H1 (cell line): Measurements from ENCODE around the gene TMEM169. TPM values are rescaled to one million over a fixed set of nuclear protein-coding genes. Genes with fewer than 3 reads are reported as not detected.

Source experiments
- BRCA1 ChIP-seq: IDR thresholded peaks from 2 replicates; pipeline ENCODE4 v1.6.1; 2012; ENCODE audit warnings: low read depth, low read length, improper control_type of control experiment
- CHD1 ChIP-seq: IDR thresholded peaks from 2 replicates; pipeline ENCODE4 v1.6.1; 2012; ENCODE audit warnings: low read depth, low read length, improper control_type of control experiment
- PHF8 ChIP-seq: fragments of 200-600 bp; sonication (generic); conservative IDR thresholded peaks from 2 replicates; pipeline ENCODE4 v1.7.1; 2012; ENCODE audit warnings: low read depth, mild to moderate bottlenecking, inconsistent platforms, low read length, moderate library complexity
- POU5F1 ChIP-seq: IDR thresholded peaks from 2 replicates; pipeline ENCODE4 v1.6.1; 2011; ENCODE audit warnings: low read depth, mild to moderate bottlenecking, low read length, moderate library complexity
- RAD21 ChIP-seq, 2 experiments: IDR thresholded peaks in 1 of 2; conservative IDR thresholded peaks in 1 of 2; 2 replicates each; pipeline ENCODE4 v1.6.1; 2011; ENCODE audit warnings: low read depth in 2 of 2, low read length in 2 of 2, improper control_type of control experiment in 1 of 2, inconsistent platforms in 1 of 2, mild to moderate bottlenecking in 1 of 2, moderate library complexity in 1 of 2
- RFX5 ChIP-seq: IDR thresholded peaks from 2 replicates; pipeline ENCODE4 v1.6.1; 2011; ENCODE audit warnings: low read depth, low read length, improper control_type of control experiment, borderline replicate concordance
- polyA plus RNA-seq, 7 experiments: library from polyadenylated mRNA; depleted of rRNA in 3 of 7; stranded (reverse) in 5 of 7; unstranded in 2 of 7; fragments of >200 nt in 5 of 7; fragments of 200-250 nt in 2 of 7; gene quantifications; 1 replicate in 5 of 7; 2 replicates in 1 of 7; 4 replicates in 1 of 7; pipeline versions ENCODE4 v1.2.1 to v1.2.3, GENCODE V29; 2011 to 2013; ENCODE audit warnings: missing spikeins in 2 of 7, mixed read lengths in 2 of 7
- total RNA-seq: library from RNA; stranded (reverse); fragmentation: NEBNext Ultra II Directional; extraction: Animal tissue kit (Norgen Biotek cat#: 25700); gene quantifications from 2 replicates; pipeline ENCODE4 v1.2.1, GENCODE V29; 2021
- TF ChIP-seq, protein P1 (sequence below): IDR thresholded peaks from 2 replicates; pipeline ENCODE4 v1.6.1; 2012; ENCODE audit warnings: inconsistent platforms

The TMEM169 gene
- total and polyA plus RNA-seq, 2 of the 8 experiments (the other 6 are each of a cell fraction or from before 2014, with no cell fraction given), result 0.41 to 2.4 TPM

DNA sequence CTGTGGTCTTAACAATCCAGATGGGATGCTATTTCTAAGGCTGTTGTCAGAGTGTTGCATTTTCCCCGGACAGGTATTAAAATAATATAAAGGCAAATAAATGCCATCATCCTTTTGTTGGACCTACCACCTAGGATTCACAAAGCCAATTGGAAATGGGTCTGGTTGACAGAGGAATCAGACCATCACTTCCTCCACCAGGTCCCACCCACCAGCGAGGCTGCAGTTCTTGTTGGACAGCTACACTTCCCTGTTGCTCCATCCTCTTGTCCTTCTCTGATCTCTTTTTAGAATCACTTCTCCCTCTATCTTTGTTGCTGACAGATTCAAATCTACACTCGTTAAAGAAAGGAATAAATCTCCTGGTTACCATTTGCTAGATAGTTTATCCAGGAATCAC, 1.1 kb downstream of the TMEM169 start (continued):
- TF ChIP-seq BRCA1 (no peak), PHF8 (no peak), RFX5 (no peak), POU5F1 (no peak), RAD21 (IDR thresholded peaks at IDR 0.05 in 1 of 2, conservative IDR thresholded peaks at IDR 0.05 in 1 of 2; ENCODE audit: low read depth in 2 of 2, low read length in 2 of 2) (no peak), CHD1 (no peak)
- TF ChIP-seq, protein P1, sequence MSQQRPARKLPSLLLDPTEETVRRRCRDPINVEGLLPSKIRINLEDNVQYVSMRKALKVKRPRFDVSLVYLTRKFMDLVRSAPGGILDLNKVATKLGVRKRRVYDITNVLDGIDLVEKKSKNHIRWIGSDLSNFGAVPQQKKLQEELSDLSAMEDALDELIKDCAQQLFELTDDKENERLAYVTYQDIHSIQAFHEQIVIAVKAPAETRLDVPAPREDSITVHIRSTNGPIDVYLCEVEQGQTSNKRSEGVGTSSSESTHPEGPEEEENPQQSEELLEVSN, result no peak
- TF ChIP-seq, all 59 proteins: peak for 0
